ENCODE data around the gene ERI3.

DNA sequence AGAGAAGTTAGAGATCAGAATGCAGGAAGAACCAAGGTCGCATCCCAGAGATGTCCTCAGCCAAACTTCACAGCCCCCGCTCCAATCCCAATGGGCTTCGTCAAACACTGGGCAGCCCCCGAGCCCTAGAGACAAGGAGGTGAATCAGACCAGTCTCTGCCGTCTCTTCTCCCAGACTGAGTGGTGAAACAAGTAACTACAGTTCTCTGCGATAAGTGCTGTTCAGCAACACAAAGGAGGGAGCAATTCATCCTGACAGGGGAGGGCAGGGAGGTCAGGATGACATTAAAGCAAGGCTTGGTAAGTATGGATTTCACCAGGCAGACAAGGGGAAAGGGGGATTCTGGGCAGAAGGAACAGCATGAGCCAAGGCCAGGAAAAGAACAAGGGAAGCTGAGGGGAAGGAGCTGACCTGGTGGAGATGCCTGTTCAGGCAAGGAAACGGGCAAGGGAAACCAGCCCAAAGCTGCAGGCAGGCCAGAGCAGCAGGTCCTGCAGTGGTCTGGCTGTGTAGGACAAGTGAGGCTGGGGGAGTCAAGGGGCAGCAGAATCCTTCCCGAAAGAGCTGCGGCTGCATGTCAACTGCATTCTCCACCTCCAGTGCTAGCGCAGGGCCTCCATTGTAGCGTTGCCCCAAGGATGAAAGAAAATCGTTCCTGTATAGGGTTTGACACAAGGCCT lies 13.6 kb upstream of the ERI3 start:
- TF ChIP-seq, protein P1, sequence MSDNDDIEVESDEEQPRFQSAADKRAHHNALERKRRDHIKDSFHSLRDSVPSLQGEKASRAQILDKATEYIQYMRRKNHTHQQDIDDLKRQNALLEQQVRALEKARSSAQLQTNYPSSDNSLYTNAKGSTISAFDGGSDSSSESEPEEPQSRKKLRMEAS (CRISPR knock-in tag; IDR thresholded peaks at IDR 0.05) = no peak
- TF ChIP-seq, protein P2, sequence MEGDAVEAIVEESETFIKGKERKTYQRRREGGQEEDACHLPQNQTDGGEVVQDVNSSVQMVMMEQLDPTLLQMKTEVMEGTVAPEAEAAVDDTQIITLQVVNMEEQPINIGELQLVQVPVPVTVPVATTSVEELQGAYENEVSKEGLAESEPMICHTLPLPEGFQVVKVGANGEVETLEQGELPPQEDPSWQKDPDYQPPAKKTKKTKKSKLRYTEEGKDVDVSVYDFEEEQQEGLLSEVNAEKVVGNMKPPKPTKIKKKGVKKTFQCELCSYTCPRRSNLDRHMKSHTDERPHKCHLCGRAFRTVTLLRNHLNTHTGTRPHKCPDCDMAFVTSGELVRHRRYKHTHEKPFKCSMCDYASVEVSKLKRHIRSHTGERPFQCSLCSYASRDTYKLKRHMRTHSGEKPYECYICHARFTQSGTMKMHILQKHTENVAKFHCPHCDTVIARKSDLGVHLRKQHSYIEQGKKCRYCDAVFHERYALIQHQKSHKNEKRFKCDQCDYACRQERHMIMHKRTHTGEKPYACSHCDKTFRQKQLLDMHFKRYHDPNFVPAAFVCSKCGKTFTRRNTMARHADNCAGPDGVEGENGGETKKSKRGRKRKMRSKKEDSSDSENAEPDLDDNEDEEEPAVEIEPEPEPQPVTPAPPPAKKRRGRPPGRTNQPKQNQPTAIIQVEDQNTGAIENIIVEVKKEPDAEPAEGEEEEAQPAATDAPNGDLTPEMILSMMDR (IDR thresholded peaks at IDR 0.05 in 2 of 3, conservative IDR thresholded peaks at IDR 0.05 in 1 of 3; ENCODE audit: insufficient read depth in 2 of 3, low read depth in 1 of 3, low read length in 3 of 3) = no peak
- TF ChIP-seq KDM4B (IDR thresholded peaks at IDR 0.05; ENCODE audit: borderline replicate concordance in 2 of 2, low read depth in 1 of 2) (no peak), NRF1 (conservative IDR thresholded peaks at IDR 0.05 in 1 of 2, IDR thresholded peaks at IDR 0.05 in 1 of 2) (no peak), RAD21 (CRISPR knock-in tag; conservative IDR thresholded peaks at IDR 0.05 in 1 of 2, IDR thresholded peaks at IDR 0.05 in 1 of 2) (no peak), SIN3A (IDR thresholded peaks at IDR 0.05; ENCODE audit: borderline replicate concordance in 2 of 2, control insufficient read depth in 1 of 2, low read depth in 2 of 2, low read length in 2 of 2) (no peak), BHLHE40 (IDR thresholded peaks at IDR 0.05; ENCODE audit: low read length) (no peak), POLR2A (conservative IDR thresholded peaks at IDR 0.05) (no peak)
- TF ChIP-seq, protein P3, sequence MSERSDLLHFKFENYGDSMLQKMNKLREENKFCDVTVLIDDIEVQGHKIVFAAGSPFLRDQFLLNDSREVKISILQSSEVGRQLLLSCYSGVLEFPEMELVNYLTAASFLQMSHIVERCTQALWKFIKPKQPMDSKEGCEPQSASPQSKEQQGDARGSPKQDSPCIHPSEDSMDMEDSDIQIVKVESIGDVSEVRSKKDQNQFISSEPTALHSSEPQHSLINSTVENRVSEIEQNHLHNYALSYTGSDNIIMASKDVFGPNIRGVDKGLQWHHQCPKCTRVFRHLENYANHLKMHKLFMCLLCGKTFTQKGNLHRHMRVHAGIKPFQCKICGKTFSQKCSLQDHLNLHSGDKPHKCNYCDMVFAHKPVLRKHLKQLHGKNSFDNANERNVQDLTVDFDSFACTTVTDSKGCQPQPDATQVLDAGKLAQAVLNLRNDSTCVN (CRISPR knock-in tag; IDR thresholded peaks at IDR 0.05) = no peak
- TF ChIP-seq, protein P4, sequence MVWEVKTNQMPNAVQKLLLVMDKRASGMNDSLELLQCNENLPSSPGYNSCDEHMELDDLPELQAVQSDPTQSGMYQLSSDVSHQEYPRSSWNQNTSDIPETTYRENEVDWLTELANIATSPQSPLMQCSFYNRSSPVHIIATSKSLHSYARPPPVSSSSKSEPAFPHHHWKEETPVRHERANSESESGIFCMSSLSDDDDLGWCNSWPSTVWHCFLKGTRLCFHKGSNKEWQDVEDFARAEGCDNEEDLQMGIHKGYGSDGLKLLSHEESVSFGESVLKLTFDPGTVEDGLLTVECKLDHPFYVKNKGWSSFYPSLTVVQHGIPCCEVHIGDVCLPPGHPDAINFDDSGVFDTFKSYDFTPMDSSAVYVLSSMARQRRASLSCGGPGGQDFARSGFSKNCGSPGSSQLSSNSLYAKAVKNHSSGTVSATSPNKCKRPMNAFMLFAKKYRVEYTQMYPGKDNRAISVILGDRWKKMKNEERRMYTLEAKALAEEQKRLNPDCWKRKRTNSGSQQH (CRISPR knock-in tag; IDR thresholded peaks at IDR 0.05) = no peak
